Retinal pigment epithelial cell (primary cell): Measurements from ENCODE around the gene TTYH2.

Source experiments
- DNase-seq: peaks from one replicate; pipeline ENCODE4 v3.0.0-alpha.2; 2010; ENCODE audit warnings: low read depth
- H3K4me3 ChIP-seq: 2 replicates; pipeline ENCODE4 v1.5.1; 2011; ENCODE audit warnings: mild to moderate bottlenecking, low read length, control low read depth, moderate library complexity
- TF ChIP-seq, protein P1 (sequence below): conservative IDR thresholded peaks from 2 replicates; pipeline ENCODE4 v1.5.1; 2011; ENCODE audit warnings: low read depth, low read length, control low read depth, inconsistent platforms

Gene TTYH2

DNA sequence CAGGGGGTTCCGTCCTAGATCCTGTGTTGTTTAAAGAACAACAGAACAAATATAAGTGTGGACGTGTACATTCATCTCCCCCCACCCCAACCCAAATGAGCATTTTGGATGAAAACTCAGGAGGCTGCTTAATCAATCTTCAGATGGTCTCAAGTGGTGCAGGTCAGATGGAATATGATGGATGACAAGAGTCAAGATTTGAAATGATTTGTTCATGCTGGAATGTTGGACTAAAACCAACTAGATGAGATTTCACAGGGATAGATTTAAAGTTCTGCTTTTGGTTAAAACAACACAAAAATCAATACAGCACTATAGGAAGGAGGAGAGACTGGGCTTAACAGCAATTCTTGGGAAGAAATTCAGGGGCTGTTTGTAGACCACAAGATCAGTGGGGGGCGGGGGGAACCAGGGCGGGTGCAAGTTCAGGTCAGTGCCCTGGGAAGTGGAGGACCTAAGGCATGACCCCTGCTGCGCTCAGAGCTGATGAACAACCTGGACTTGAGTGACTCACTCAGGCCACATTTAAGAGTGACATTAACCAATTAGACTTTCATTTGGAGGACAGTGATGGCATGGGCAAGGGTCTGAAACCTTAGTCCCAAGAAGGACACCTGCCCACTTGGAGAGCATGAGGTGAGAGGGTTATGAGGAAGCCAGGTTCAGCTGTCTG lies 15.1 kb downstream of the TTYH2 start:
- H3K4me3 ChIP-seq: no peak overlapping the region
- TF ChIP-seq, protein P1, sequence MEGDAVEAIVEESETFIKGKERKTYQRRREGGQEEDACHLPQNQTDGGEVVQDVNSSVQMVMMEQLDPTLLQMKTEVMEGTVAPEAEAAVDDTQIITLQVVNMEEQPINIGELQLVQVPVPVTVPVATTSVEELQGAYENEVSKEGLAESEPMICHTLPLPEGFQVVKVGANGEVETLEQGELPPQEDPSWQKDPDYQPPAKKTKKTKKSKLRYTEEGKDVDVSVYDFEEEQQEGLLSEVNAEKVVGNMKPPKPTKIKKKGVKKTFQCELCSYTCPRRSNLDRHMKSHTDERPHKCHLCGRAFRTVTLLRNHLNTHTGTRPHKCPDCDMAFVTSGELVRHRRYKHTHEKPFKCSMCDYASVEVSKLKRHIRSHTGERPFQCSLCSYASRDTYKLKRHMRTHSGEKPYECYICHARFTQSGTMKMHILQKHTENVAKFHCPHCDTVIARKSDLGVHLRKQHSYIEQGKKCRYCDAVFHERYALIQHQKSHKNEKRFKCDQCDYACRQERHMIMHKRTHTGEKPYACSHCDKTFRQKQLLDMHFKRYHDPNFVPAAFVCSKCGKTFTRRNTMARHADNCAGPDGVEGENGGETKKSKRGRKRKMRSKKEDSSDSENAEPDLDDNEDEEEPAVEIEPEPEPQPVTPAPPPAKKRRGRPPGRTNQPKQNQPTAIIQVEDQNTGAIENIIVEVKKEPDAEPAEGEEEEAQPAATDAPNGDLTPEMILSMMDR: no peak
- DNase-seq: no peak

DNA sequence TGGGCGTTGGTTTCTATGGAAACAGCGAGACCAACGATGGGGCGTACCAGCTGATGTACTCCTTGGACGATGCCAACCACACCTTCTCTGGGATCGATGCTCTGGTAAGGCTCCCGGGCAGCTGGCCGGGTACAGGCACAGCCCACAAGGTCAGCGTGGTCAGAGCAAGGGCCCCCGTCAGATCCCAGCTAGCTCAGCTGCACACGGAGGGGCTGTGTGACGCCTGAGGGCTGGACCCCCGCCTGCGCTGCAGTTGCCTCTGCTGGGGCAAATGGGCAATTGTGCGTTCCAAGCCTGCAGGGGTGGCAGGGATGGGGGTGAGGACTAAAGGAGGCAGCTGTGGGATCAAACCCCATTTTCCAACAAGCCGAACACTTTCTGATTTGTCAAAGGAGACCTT lies 17.5 kb downstream of the TTYH2 start:
- TF ChIP-seq, protein P1: no peak
- H3K4me3 ChIP-seq: no peak overlapping the region
- DNase-seq: no peak

DNA sequence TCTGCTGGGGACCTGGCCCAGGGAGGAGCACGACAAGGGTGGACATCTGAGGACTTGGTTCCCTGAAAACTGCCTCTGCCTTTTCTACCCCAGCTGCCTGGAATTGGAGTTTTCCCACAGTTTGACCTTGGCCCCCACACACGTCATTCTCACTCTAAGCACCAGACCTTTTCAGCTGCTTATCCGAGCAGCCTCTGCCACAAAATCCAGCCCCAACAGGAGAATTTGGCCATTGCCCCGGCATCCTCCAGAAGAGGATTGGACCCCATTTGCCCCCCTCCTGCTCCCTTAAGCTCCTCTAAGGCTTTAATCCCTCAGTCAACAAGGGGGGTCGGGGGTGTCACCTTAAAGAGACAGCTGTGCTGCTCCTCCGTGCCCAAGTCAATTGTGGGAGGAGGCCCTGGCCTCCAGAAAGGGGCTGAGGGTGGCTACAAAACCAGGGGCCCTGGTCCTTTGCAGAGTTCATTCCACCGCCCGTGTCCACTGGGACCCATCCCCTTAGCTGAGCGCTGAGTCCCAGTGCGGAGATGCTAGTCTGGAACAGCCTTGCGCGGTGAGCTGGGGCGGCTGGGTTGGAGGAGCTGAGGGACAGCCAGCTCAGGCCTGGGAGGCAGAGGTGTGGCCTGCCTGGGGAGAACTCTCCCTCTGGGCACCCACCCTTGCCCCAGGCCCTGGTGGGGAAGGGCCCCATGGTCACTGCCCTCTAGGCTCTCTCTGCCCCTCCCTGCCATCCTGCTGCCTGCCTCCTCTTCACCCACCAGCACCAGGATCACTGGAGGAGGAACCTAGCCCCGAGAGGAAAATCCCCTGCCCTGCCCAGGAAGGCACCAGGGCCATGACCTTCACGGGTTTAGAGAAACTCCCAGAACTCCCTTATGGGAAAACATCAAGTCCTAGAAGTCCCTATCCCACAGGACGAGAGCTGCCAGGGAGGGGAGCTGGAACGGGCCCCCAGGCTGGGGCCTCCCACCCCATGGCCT lies 18.8 kb downstream of the TTYH2 start:
- no peak overlapping the region for H3K4me3 ChIP-seq
- DNase-seq: no peak
- TF ChIP-seq, protein P1: no peak

DNA sequence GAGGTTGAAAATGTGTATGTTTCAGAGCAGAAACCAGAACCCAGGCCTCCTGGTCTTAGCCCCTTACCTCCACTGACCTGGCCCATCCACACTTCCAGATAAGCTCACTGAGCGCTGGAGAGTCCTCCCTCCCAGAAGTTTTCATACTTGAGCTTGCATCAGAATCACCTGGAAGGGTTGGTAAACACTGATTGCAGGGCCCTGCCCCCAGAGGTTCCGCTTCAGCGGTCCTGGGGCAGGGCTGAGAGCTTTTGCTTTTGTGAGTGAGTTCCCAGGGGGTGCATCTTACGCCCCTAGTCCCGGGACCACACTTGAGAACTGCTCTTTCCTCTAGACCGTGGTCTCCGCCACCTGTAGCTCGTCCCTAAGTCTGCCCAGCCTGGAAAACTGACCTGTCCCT lies 20.6 kb downstream of the TTYH2 start:
- TF ChIP-seq, protein P1: no peak
- no peak overlapping the region for H3K4me3 ChIP-seq
- no peak for DNase-seq

DNA sequence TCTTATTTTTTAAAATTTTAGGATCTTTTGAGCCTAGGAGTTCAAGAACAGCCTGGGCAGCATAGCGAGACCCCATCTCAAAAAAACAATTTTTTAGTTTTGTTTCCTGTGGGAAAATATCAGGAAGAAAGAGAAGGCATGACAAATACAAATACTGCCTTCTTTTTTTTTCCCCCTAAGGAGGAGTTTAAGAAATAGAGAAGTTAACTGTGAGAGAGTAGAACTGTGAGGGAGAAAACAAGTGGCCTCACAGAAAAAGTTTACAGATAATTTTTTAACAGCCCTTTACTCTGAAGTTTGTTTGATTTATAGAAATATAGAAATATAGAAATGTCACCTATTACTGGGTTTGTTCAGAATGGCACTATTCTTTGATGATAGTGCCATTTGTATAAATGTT lies 21.1 kb downstream of the TTYH2 start:
- TF ChIP-seq, protein P1: no peak
- no peak for DNase-seq
- no peak overlapping the region for H3K4me3 ChIP-seq

DNA sequence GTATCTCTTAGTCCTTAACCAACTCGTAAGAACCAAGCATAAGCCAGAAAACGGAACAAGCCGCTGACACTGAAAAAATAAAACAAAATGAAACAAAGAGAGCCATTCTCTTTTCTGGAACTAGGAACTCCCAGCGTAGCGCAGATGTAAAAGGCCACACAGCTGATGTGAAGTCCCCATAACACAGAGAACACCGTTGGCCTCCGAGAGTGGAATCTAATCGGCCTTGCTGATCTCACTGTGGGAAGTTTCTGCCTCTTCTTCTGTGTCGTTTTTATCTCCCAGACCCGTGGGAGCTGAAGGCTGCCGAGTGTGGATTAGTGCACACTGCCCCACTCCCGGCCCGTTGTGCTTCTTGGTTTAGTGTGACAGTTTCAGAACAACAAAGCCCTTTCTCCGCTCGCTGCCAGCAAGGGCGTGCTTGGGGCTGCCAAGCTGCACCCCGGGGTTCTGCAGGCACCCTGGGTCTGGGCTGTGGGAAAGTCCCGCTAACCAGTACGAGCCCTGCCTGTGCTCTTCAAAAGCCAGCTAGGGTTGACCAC lies 21.7 kb downstream of the TTYH2 start:
- H3K4me3 ChIP-seq: no peak overlapping the region
- TF ChIP-seq, protein P1: no peak
- DNase-seq: no peak
